HPDE6-E6E7 (cell line): ENCODE measurements around the gene ROBO2.

Experiments used
- DNase-seq: peaks from one replicate; pipeline ENCODE4 v3.0.0; 2011; ENCODE audit warnings: missing footprints; ENCODE audit errors: extremely low spot score

Gene ROBO2

DNA sequence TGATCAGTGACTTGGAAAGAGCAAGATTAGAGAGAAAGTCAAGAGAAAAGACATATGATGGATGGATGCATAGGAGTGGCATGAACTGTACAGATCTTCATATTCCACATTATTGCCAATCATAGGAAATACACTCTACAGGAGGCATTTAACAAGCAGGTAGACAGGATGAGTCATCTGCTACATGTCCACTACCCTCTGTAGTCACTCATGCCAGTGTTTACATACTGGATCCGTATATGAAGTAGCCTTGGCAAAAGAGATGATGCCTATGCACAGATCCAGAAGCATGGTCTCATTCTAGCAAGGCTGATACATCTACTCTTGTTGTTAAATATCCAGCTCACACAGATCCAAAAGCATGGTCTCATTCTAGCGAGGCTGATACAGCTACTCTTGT, 632.1 kb downstream of the ROBO2 start:
- DNase-seq, result no peak

DNA sequence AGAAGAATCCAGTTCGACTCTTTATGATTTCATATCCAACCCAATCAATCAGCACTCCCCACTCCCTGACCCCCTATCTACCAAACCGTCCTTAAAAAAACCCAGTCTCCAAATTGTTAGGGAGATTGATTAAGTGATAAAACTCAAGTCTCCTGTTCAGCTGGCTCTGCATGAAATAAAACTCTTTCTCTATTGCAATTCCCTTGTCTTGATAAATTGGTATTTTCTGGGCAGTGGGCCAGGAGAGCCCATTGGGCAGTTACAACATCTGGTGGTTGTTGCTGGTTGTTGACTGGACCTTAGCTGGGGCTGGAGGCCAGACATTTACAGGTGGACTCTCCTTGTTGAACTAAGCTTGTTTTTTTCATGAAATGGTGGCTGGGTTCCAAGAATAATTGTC, 642.3 kb downstream of the ROBO2 start:
- DNase-seq, result no peak

DNA sequence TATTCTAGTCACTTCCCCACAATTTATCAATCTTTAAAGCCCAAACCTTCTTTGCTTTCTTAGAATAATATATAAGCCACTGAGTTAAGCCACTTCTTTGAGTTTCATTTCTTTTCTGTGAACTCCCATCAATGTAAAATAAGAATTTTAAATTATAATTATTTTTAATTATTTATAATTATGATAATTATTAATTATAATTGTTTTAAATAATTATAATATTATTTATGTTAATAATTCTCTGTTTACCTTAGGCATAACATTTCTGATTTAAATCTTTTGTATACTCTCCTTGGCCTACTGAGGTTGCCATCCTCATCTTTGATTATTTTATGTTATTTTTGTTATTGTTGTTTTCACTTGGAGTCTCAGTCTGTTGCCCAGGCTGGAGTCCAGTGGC, 644.2 kb downstream of the ROBO2 start:
- no peak for DNase-seq

DNA sequence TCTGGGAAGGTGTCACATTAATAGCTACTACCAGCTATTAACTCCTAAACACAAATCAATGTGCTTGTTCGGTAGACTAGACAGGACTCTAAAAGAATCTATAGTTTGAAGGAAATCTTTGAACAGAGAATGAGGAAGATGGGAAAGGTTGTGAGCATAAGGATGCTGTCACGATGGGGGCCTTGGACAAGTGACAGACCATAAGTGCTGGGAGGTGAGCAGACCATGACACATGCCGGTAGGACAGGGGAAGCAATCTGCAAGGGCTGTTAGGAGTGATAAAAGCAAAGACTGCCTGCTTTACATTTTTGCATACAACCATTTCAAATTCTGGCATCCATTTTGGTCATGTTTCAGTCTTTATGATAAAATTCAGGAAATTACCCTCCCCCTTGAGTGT, 645.8 kb downstream of the ROBO2 start:
- no peak for DNase-seq

GRCh38 chr3:77686560-77686959, 646.7 kb downstream of the ROBO2 start:
- DNase-seq, result no peak

- no peak for DNase-seq
Observed at GRCh38 chr3:77687545-77687944, 647.6 kb downstream of the ROBO2 start.

GRCh38 chr3:77690284-77690845, 650.5 kb downstream of the ROBO2 start:
- no peak for DNase-seq

DNA sequence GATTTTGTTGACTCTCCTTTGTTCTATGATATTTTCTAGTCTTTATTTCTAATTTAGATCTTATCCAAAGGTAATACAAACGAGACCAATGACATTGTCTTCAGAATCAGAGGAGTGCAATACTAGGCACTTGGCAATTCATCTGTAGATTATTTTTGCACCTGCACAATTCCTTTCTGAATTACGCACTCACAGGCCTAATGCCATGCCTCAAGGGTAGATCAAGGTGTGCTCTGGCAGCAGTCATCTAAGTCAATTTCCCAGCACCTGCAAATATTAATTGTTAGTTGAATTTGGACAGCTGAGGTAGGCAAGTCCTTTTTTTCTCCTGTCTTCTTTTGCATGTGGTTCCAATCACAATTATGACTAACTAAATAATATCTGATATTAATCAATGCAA, 653.2 kb downstream of the ROBO2 start:
- no peak for DNase-seq

DNA sequence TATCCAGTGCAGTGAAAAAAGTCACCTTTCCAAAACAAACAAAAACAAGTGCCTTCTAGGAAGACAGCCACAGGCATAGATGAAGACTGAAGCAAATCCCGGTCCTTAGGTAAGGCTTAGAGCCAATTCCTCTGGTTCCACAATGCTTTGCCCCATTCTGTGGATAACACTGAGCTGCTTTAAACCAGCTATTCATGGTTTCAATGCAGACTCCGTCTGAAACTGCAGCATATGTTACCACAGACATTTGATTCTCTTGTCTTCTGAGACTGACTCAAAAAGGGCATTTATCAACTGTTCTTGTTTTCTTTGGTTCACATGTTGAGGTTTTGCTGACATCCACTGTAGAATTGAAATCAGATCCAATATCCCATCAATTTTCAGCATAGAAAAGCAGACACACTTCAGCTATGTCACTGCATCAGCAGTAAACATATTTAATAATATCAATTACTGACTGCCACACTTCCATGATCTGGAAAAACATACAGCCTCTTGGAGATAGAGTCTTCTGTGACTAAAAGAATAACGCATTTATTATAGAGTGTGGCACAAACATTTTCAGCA, 659.3 kb downstream of the ROBO2 start:
- no peak for DNase-seq
